ENCODE data around the gene TAAR9.

DNA sequence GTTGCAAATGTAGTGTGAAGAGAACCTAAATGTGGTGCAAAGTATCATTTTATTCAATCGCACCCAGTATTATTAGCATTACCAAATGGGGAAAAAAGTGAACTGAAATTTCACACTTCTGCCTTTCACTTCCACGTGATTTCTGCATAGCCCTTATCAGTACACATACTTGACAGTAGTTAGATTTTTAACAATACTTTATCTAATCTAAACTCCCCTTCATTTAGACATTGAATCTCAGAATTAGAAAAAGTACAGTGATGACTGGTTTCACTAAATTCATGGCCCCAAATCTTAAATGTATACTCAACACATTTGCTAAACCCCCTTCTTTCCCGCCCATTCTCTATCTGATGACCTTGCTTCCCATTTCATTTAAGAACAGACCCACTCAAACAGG, 39.4 kb upstream of the TAAR9 start:
- TF ChIP-seq, protein P1, sequence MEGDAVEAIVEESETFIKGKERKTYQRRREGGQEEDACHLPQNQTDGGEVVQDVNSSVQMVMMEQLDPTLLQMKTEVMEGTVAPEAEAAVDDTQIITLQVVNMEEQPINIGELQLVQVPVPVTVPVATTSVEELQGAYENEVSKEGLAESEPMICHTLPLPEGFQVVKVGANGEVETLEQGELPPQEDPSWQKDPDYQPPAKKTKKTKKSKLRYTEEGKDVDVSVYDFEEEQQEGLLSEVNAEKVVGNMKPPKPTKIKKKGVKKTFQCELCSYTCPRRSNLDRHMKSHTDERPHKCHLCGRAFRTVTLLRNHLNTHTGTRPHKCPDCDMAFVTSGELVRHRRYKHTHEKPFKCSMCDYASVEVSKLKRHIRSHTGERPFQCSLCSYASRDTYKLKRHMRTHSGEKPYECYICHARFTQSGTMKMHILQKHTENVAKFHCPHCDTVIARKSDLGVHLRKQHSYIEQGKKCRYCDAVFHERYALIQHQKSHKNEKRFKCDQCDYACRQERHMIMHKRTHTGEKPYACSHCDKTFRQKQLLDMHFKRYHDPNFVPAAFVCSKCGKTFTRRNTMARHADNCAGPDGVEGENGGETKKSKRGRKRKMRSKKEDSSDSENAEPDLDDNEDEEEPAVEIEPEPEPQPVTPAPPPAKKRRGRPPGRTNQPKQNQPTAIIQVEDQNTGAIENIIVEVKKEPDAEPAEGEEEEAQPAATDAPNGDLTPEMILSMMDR (IDR thresholded peaks at IDR 0.05 in 4 of 5, conservative IDR thresholded peaks at IDR 0.05 in 1 of 5), result no peak
- no peak for TF ChIP-seq POLR2A (IDR thresholded peaks at IDR 0.05)

Measured in gastrocnemius medialis (tissue), 4 donors.